NAMALWA (cell line): ENCODE results near the gene ROCK1.
"Not testable (repeated sequence)": the region's sequence is repeated elsewhere in the genome, so short reads cannot be mapped to it uniquely, and the experiment has no call there.

Source experiments
- DNase-seq: peaks from one replicate; pipeline ENCODE4 v3.0.0-alpha.2; 2015; ENCODE audit warnings: low spot score

The ROCK1 gene

GRCh38 chr18:21111346-21112139 lies at the start of gene ROCK1:
Gene ROCK1, minus strand, starts transcription at chr18:21111813. Its CDS starts 903 bp downstream, at chr18:21110910.
- peak; percentile 96 for DNase-seq

- DNase-seq, result no peak
Observed at GRCh38 chr18:21155443-21155842, 43.8 kb upstream of the ROCK1 start.

- DNase-seq, result no peak
Observed at GRCh38 chr18:21146016-21146415, 34.4 kb upstream of the ROCK1 start.

GRCh38 chr18:21145371-21145770 lies 33.8 kb upstream of the ROCK1 start:
- no peak for DNase-seq

GRCh38 chr18:21141668-21142422 lies 30.2 kb upstream of the ROCK1 start:
- DNase-seq, result no peak

- DNase-seq, result not testable (repeated sequence)
Observed at GRCh38 chr18:21137719-21138488, 26.3 kb upstream of the ROCK1 start.

GRCh38 chr18:21134895-21135294 lies 23.3 kb upstream of the ROCK1 start:
- peak; percentile 51 for DNase-seq

- no peak for DNase-seq
Observed at GRCh38 chr18:21132398-21132918, 20.8 kb upstream of the ROCK1 start.

GRCh38 chr18:21131698-21132227 lies 20.1 kb upstream of the ROCK1 start:
- DNase-seq, result no peak

GRCh38 chr18:21129566-21130216 lies 18.1 kb upstream of the ROCK1 start:
- DNase-seq, result no peak

GRCh38 chr18:21123290-21123926 lies 11.8 kb upstream of the ROCK1 start:
- no peak for DNase-seq

- DNase-seq, result no peak
Observed at GRCh38 chr18:21118806-21119205, 7.2 kb upstream of the ROCK1 start.

- DNase-seq, result no peak
Observed at GRCh38 chr18:21117409-21118131, 6.0 kb upstream of the ROCK1 start.

- DNase-seq, result no peak
Observed at GRCh38 chr18:21115519-21116411, 4.2 kb upstream of the ROCK1 start.

- DNase-seq, result no peak
Observed at GRCh38 chr18:21112543-21113105, 1.0 kb upstream of the ROCK1 start.

- no peak for DNase-seq
Observed at GRCh38 chr18:21112140-21112473, 494 bp upstream of the ROCK1 start.

GRCh38 chr18:21110713-21111345 lies 784 bp downstream of the ROCK1 start:
- DNase-seq, result peak; percentile 80

GRCh38 chr18:21109936-21110712 lies 1.5 kb downstream of the ROCK1 start:
- DNase-seq, result no peak
